SK-N-MC (cell line): Measurements from ENCODE around the gene SLC35F2.
"Not testable (repeated sequence)": the region's sequence is repeated elsewhere in the genome, so short reads cannot be mapped to it uniquely, and the experiment has no call there.

Source experiments
- DNase-seq: peaks from one replicate; pipeline ENCODE4 v3.0.0-alpha.2; 2011; ENCODE audit warnings: low read depth, low spot score
- H3K27ac ChIP-seq: fragments of 200-600 bp; sonication (generic); 2 replicates; pipeline ENCODE4 v1.5.1; 2016; ENCODE audit warnings: mixed run types
- H3K36me3 ChIP-seq: fragments of 200-600 bp; sonication (generic); 2 replicates; pipeline ENCODE4 v1.6.1; 2017; ENCODE audit warnings: antibody characterized with exemption, low read length, mixed read lengths; ENCODE audit not compliant: insufficient read depth
- H3K4me3 ChIP-seq: fragments of 200-600 bp; sonication (generic); 2 replicates; pipeline ENCODE4 v1.5.1; 2016
- H3K9ac ChIP-seq: fragments of 200-600 bp; sonication (generic); 2 replicates; pipeline ENCODE4 v1.8.0; 2017; ENCODE audit warnings: mixed run types, mixed read lengths; ENCODE audit not compliant: insufficient read length
- H3K9me3 ChIP-seq: fragments of 200-600 bp; sonication (generic); 2 replicates; pipeline ENCODE4 v1.6.1; 2017; ENCODE audit warnings: low read depth, mild to moderate bottlenecking, antibody characterized with exemption, low read length, moderate library complexity, mixed read lengths
- EZH2 ChIP-seq: fragments of 200-600 bp; sonication (generic); IDR thresholded peaks from one replicate; pipeline ENCODE4 v1.6.1; 2017; ENCODE audit warnings: antibody characterized with exemption
- FOXP2 ChIP-seq: optimal IDR thresholded peaks from 2 replicates; pipeline ENCODE3; 2011; ENCODE audit warnings: mild to moderate bottlenecking, moderate library complexity; ENCODE audit not compliant: insufficient read depth; ENCODE audit errors: extremely low read length, control extremely low read depth
- POLR2AphosphoS5 ChIP-seq: IDR thresholded peaks from 2 replicates; pipeline ENCODE4 v1.6.1; 2012; ENCODE audit warnings: mild to moderate bottlenecking, low read depth, low read length, borderline replicate concordance

The SLC35F2 gene

GRCh38 chr11:107858217-107859070 is at the start of gene SLC35F2:
Gene SLC35F2, minus strand, starts transcription at chr11:107858787. Its CDS starts 20 bp downstream, at chr11:107858767.
- peak; percentile 31; the same call in 1 of the 2 replicates for TF ChIP-seq POLR2AphosphoS5
- no peak for TF ChIP-seq EZH2
- Histone ChIP-seq H3K4me3 (peak within 1 kb of the TSS; percentile 100), H3K9me3 (no peaks in the 10 kb centered on the region), H3K36me3 (no peaks in the 10 kb centered on the region), H3K9ac (peak within 1 kb of the TSS; percentile 74), H3K27ac (peak within 1 kb of the TSS; percentile 82)
- DNase-seq: no peak

GRCh38 chr11:107908211-107908610 is 49.6 kb upstream of the SLC35F2 start:
- DNase-seq: no peak
- TF ChIP-seq EZH2 (no peak), FOXP2 (no peak)
- Histone ChIP-seq H3K4me3 (no peak overlapping the region), H3K9ac (no peak overlapping the region), H3K36me3 (no peaks in the 10 kb centered on the region), H3K9me3 (no peaks in the 10 kb centered on the region), H3K27ac (no peak overlapping the region)

GRCh38 chr11:107898270-107898669 is 39.7 kb upstream of the SLC35F2 start:
- Histone ChIP-seq H3K9ac (no peak overlapping the region), H3K4me3 (no peak overlapping the region), H3K9me3 (no peaks in the 10 kb centered on the region), H3K36me3 (no peaks in the 10 kb centered on the region), H3K27ac (no peak overlapping the region)
- TF ChIP-seq EZH2 (no peak), FOXP2 (no peak), POLR2AphosphoS5 (no peak)
- DNase-seq: no peak

- TF ChIP-seq POLR2AphosphoS5 (no peak), EZH2 (no peak), FOXP2 (no peak)
- no peak for DNase-seq
- H3K27ac ChIP-seq: no peak overlapping the region
- H3K4me3 ChIP-seq: no peak overlapping the region
- no peak overlapping the region for H3K9ac ChIP-seq
- H3K9me3 ChIP-seq: no peaks in the 10 kb centered on the region
- no peaks in the 10 kb centered on the region for H3K36me3 ChIP-seq
Measured at GRCh38 chr11:107882095-107882820, 23.7 kb upstream of the SLC35F2 start.

GRCh38 chr11:107881471-107881870 is 22.9 kb upstream of the SLC35F2 start:
- H3K9me3 ChIP-seq, H3K36me3 ChIP-seq, H3K9ac ChIP-seq, H3K27ac ChIP-seq, H3K4me3 ChIP-seq, DNase-seq: not testable (repeated sequence)

GRCh38 chr11:107876141-107876540 is 17.6 kb upstream of the SLC35F2 start:
- H3K4me3 ChIP-seq: peak overlapping the region; percentile 3; the same call in 1 of the 2 replicates
- H3K9ac ChIP-seq: no peak overlapping the region
- no peak overlapping the region for H3K27ac ChIP-seq
- no peaks in the 10 kb centered on the region for H3K36me3 ChIP-seq
- TF ChIP-seq POLR2AphosphoS5 (no peak), EZH2 (no peak)
- no peaks in the 10 kb centered on the region for H3K9me3 ChIP-seq
- DNase-seq: no peak

- Histone ChIP-seq H3K9me3 (no peaks in the 10 kb centered on the region), H3K4me3 (no peak overlapping the region), H3K27ac (no peak overlapping the region), H3K36me3 (no peaks in the 10 kb centered on the region), H3K9ac (no peak overlapping the region)
- TF ChIP-seq POLR2AphosphoS5 (no peak), FOXP2 (no peak), EZH2 (no peak)
- DNase-seq: no peak
Measured at GRCh38 chr11:107864591-107864990, 6.0 kb upstream of the SLC35F2 start.

GRCh38 chr11:107860688-107861087 is 2.1 kb upstream of the SLC35F2 start:
- TF ChIP-seq FOXP2 (no peak), EZH2 (no peak), POLR2AphosphoS5 (no peak)
- no peak overlapping the region for H3K4me3 ChIP-seq
- no peaks in the 10 kb centered on the region for H3K9me3 ChIP-seq
- H3K9ac ChIP-seq: no peak overlapping the region
- no peaks in the 10 kb centered on the region for H3K36me3 ChIP-seq
- H3K27ac ChIP-seq: no peak overlapping the region
- DNase-seq: no peak

- H3K36me3 ChIP-seq, H3K27ac ChIP-seq, H3K9me3 ChIP-seq, DNase-seq, H3K4me3 ChIP-seq, H3K9ac ChIP-seq: not testable (repeated sequence)
Measured at GRCh38 chr11:107860240-107860620, 1.6 kb upstream of the SLC35F2 start.
